GM21786 (cell line): Measurements from ENCODE around the gene CPED1.
A peak's percentile ranks its signal among the peaks of the same experiment; 100 is the strongest.
"Not testable (repeated sequence)": the region's sequence is repeated elsewhere in the genome, so short reads cannot be mapped to it uniquely, and the experiment has no call there.

Experiments used
- ATAC-seq: cut with Tn5 transposase; IDR thresholded peaks from one replicate; pipeline ENCODE4 v1.9.1; 2021; ENCODE audit not compliant: unreplicated experiment

Gene CPED1

GRCh38 chr7:120996333-120996987, 7.9 kb downstream of the CPED1 start:
- ATAC-seq: peak; percentile 74

GRCh38 chr7:120996988-120997345, 8.5 kb downstream of the CPED1 start:
- ATAC-seq: peak; percentile 40

GRCh38 chr7:120997882-120998474, 9.5 kb downstream of the CPED1 start:
- no peak for ATAC-seq

- no peak for ATAC-seq
Observed at GRCh38 chr7:120998520-120998919, 10.0 kb downstream of the CPED1 start.

- no peak for ATAC-seq
Observed at GRCh38 chr7:120998996-120999565, 10.6 kb downstream of the CPED1 start.

GRCh38 chr7:121000081-121000983, 11.8 kb downstream of the CPED1 start:
- ATAC-seq: no peak

- no peak for ATAC-seq
Observed at GRCh38 chr7:121001234-121001906, 12.9 kb downstream of the CPED1 start.

- ATAC-seq: no peak
Observed at GRCh38 chr7:121002048-121002756, 13.7 kb downstream of the CPED1 start.

GRCh38 chr7:121002757-121003200, 14.3 kb downstream of the CPED1 start:
- ATAC-seq: no peak

- no peak for ATAC-seq
Observed at GRCh38 chr7:121003986-121004685, 15.6 kb downstream of the CPED1 start.

GRCh38 chr7:121005058-121005457, 16.5 kb downstream of the CPED1 start:
- ATAC-seq: not testable (repeated sequence)

- no peak for ATAC-seq
Observed at GRCh38 chr7:121005996-121006584, 17.6 kb downstream of the CPED1 start.

GRCh38 chr7:121006711-121007315, 18.3 kb downstream of the CPED1 start:
- no peak for ATAC-seq

- ATAC-seq: no peak
Observed at GRCh38 chr7:121008816-121009215, 20.3 kb downstream of the CPED1 start.

GRCh38 chr7:121011401-121011800, 22.9 kb downstream of the CPED1 start:
- no peak for ATAC-seq

- ATAC-seq: no peak
Observed at GRCh38 chr7:121012170-121012874, 23.8 kb downstream of the CPED1 start.

- ATAC-seq: no peak
Observed at GRCh38 chr7:121012919-121013318, 24.4 kb downstream of the CPED1 start.

- no peak for ATAC-seq
Observed at GRCh38 chr7:121015560-121015959, 27.0 kb downstream of the CPED1 start.
